NK-92 treated with Interleukin-12 subunit alpha and Interleukin-12 subunit beta, amount 100 ng/mL, for 24 hours (cell line): Measurements from ENCODE around the gene TMEM217.
"Not testable (repeated sequence)": the region's sequence is repeated elsewhere in the genome, so short reads cannot be mapped to it uniquely, and the experiment has no call there.

Source experiments
- DNase-seq: peaks from one replicate; lab custom pipeline; 2025; lab: John Stamatoyannopoulos, UW

The TMEM217 gene

DNA sequence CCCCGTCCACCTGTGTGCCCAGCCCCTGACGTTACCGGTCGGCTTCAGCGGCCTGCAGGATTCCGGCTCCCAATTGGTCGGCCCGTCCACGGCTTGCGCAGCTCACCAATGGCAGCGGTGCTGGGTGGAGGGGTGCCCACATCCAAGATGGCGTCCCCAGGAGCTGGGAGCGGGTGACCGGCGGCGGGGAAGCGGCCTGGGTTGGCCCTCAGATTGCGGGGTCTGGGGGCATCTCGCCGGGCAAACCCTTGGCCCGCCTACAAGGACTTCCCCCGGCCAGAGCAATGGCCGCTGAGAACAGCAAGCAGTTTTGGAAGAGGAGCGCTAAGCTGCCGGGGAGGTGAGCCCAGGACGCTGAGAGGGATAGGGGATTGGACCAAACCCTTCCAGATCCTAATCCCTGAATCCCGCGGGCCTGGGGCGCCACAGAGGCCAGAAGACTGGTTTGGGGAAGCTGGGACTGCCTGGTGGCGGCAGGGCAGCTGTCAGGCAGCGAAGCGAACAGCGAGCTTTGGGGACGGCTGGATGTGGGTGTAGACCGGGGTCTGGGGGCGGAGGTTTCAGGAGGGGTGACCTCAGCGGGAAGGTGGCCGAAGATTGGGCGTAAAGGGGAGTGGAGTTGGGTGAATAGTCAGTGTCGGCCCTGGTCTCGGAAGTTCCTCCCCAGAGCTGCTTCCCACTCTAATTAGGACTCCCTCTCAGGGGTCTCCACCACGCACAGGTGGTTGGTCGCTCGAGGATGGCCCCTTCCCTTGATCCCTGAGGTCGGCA, at the start of gene TMEM217, which contains the start of gene TBC1D22B:
TSS of gene TMEM217 (minus strand) at position 511 of the 771 bp plus-strand sequence. CDS start 39,114 bp downstream, outside the sequence.
TSS of gene TBC1D22B (plus strand) at position 139 of the 771 bp plus-strand sequence. CDS start at position 285, 146 bp downstream.
- DNase-seq, result peak; percentile 96

DNA sequence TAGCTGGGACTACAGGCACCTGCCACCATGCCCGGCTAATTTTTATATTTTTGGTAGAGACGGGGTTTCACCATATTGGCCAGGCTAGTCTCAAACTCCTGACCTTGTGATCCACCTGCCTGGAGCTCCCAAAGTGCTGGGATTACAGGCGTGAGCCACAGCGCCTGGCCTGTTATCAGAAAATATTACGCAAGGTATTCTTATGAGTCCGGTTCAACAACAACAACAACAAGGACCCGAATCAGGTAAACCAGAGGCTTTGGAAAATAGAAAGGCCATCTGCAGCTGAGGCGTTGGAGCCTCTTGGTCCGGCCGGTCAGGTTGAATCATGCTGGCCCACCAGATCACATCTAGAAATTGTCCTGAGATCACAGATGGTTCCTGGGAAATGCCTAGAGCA, 49.5 kb upstream of the TMEM217 start:
- not testable (repeated sequence) for DNase-seq

DNA sequence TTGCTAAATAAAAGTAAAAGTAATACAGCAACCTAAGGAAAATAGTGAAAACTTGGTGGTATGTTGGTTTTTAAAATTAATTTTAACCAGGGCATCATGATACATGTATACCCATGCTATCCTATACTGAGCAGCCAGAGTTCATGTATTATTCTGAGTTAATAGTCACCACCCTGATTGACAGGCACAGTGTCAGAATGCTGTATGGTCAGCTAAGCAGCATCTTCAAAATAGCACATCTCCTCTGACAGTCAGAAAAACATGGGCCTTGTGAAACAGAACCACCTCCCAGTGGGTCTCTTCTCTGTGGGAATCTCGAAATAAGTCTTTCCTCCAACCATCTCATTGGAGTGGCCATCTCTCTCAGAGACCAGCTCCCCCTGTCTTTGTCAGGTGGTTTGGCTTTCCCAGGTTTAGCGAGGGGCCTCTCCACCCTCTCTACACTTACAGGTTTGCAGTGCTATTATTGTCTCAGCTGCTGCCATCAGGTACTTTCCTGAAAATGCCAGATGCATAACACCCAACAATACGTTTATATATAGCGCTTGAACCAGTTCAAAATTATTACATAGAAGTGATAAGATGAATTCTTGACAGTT, 48.8 kb upstream of the TMEM217 start:
- no peak for DNase-seq

GRCh38 chr6:37305841-37306425, 48.0 kb upstream of the TMEM217 start:
- DNase-seq, result no peak

DNA sequence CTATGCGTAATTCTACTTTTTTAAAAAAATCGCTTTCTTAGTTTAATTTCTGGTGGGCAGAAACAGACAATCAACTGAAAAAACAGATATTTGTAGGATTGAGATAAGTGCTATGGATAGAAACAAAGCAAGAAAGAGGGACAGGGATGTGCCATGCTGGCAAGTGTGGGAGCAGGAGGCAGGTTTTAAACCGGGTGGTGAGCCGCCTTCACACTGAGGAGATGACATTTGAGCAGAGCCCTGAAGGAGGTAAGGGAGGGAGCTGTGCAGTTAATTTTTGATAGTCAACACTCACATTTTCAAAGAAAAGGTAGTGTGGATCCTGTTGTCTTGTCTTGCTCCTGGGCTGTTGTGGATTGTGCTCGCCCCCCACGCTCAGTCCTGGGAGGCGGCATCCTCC, 46.8 kb upstream of the TMEM217 start:
- DNase-seq, result no peak

DNA sequence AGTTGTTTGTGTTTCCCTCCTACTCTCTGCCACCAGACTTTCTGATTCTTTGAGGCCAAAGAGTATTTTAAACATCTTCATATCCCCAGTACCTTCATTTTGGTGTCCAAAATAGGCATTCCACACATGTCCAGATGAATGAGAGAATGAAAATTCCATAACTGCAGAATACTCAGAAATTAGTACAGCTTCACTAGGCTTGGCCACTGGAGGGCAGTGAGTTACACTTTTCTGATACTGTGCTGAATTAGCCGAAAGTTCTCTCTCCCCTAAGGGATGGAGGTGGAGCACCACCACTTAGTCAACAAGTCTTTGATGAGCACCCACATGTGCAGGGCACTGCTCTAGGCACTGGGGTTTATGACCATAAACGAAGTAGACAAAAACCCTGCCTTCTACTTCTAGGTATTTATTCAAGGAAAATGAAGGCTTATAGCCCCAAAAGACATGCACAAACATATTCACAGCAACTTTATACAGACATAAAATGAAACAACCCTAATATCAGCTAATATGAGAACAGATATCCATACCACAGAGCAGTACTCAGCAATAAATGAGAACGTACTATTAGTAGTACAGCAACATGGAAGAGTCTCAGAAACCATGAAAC, 46.1 kb upstream of the TMEM217 start:
- no peak for DNase-seq

DNA sequence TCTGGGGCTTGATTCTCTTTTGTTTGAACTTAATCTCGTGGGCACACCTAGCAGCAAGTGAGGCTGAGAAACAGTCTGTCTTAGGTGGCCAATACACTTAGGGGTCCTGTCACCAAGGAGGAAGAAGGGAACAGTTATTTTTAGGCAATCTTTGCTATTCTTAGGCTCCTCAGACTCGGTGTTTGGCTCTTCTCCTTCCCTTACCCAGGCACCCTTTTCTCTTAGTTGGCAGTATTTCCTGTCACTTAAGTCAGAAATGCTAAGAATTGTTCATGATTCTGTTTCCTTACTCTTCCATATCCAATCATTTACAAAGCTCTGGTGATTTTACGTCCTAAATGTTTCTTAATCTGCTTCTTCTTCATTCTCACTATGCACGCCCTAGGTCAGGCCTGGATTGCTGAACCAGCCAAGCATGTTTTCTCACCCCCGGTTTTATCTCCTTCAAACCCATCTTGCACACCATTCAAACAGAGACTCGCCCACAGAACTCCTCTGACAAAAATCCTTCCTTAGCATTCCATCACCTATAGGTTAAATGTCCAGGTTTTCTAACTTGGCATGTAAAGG, 45.2 kb upstream of the TMEM217 start:
- DNase-seq, result no peak

- no peak for DNase-seq
Measured at GRCh38 chr6:37302086-37302686, 44.2 kb upstream of the TMEM217 start.

DNA sequence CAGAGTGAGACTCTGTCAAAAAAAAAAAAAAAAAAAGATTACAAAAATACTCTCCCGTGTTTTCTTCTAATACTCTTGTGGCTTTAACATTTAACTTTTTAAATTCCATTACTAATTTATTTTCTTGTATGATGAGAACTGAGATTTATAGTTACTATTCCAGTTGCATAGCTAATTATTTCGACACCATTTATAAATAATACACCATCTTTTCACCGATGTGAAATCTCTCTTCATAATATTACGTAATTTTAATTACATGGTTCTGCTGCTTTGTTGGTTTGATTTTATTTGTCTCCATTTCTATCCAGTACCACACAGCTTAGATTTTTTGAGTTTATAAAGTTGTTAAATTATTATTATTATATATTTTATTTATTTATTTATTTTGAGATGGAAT, 42.0 kb upstream of the TMEM217 start:
- DNase-seq, result no peak

- DNase-seq, result no peak
Measured at GRCh38 chr6:37298958-37299357, 41.0 kb upstream of the TMEM217 start.

GRCh38 chr6:37297637-37298036, 39.7 kb upstream of the TMEM217 start:
- not testable (repeated sequence) for DNase-seq

- DNase-seq, result no peak
Measured at GRCh38 chr6:37293426-37293825, 35.5 kb upstream of the TMEM217 start.

- no peak for DNase-seq
Measured at GRCh38 chr6:37289931-37290330, 32.0 kb upstream of the TMEM217 start.

GRCh38 chr6:37288247-37288646, 30.3 kb upstream of the TMEM217 start:
- DNase-seq, result no peak

DNA sequence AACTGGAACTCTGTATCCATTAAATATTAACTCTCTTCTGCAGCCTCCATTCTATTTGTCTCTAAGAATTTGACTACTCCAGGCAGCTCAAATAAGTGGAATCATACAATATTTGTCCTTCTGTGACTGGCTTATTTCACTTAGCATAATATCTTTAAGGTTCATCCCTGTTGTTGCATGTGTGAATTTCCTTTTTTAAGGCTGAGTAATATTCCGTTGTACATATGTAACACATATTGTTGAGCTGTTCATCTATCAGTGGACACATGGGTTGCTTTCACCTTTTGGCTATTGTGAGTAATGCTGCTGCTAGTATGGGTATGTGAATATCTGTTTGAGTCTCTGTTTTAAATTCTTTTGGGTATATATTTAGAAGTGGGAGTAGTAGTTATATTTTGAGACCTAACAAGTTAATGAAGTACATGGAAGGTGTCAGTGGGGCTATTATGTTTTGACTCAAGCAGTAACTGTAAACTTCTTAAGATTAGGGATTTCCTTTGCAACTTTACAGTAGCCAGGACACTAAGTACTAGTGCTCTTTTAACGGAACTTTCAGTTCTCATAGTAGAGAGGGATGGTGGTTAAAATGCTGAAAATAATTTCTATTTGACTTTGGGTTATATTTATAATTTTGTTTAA, 29.7 kb upstream of the TMEM217 start:
- DNase-seq, result no peak

DNA sequence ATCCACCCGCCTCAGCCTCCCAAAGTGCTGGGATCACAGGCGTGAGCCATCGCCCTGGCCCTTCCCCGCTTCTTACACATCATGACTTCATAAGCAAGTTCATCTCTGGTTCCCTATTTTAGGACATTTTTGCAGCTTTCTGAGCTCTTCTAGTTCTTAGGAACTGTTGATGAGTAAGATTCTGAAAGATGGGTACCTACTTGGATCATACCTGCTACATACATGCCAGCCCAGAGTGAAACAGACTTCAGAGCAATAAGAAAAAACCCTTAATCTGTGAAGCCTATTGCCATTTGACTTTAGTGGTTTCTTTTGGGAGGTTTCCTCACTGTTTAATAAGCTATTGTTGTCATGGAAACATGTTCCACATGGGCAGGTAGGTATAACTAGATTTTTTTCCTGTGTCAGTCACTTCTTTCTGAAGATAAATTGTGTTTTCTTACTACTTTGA, 27.9 kb upstream of the TMEM217 start:
- no peak for DNase-seq

DNA sequence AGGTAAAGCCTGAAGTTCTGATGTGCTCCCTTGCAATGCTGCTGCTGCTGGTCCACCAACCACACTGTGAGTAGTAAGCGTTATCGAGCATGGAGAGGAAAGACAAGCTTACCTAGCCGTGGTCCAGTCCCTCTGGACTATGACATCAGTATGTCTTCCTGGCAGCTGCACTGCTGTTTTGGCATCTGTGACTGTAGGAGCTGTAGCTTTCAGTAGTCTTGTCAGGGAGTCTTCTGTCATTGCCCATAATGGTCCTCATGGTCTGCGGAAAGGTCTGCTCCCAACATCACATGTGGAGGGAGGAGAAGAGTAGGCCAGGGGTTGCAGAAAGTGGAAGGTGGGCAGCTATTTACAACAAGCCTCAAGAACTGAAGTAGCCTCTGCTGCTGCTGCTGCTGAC, 26.8 kb upstream of the TMEM217 start:
- no peak for DNase-seq

GRCh38 chr6:37283671-37284151, 25.8 kb upstream of the TMEM217 start:
- DNase-seq, result no peak

DNA sequence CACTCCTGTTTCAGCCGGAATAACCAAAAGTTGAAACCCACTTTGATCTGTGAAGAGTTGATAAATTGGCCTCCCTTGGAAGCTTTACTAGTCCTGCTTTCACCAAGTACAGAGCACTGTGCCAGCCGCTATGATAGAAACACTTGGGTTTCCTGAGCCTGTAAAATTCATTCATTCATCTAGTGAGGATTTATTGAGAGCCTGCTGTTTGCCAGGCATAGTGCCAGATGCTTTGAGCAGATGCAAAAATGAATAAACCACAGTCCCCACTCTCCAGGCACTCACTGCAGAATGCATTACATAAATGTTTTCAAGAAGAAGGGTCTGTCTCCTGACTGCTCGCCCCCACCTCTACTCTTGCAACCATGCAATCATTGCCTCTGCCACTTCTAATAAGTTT, 25.3 kb upstream of the TMEM217 start:
- no peak for DNase-seq

GRCh38 chr6:37282371-37282770, 24.4 kb upstream of the TMEM217 start:
- no peak for DNase-seq
